HepG2 (cell line): ENCODE data around the gene CLEC16A. TPM values are rescaled to one million over a fixed set of nuclear protein-coding genes. Genes with fewer than 3 reads are reported as not detected.

Experiments
- BCL6 ChIP-seq: IDR thresholded peaks from 2 replicates; pipeline ENCODE4 v1.6.1; 2016; ENCODE audit warnings: missing genetic modification reagents, missing compliant biosample characterization
- GATAD2A ChIP-seq: IDR thresholded peaks from 2 replicates; pipeline ENCODE4 v1.6.1; 2016
- NCOR1 ChIP-seq: fragments of 200-600 bp; sonication (generic); IDR thresholded peaks from 2 replicates; pipeline ENCODE4 v1.7.0; 2017; ENCODE audit warnings: antibody characterized with exemption, low read length, borderline replicate concordance
- NR2F6 ChIP-seq, 2 experiments: IDR thresholded peaks; 2 replicates each; pipeline ENCODE4 v1.6.1; 2016; ENCODE audit warnings: antibody characterized with exemption in 1 of 2, mild to moderate bottlenecking in 1 of 2
- PHF21A ChIP-seq: sonication (generic); formaldehyde crosslinking; IDR thresholded peaks from 2 replicates; pipeline ENCODE4 v1.5.0; 2020; ENCODE audit warnings: mild to moderate bottlenecking, missing genetic modification reagents
- RARA ChIP-seq: IDR thresholded peaks from 2 replicates; pipeline ENCODE4 v1.6.1; 2016; ENCODE audit warnings: missing genetic modification reagents, missing compliant biosample characterization
- RCOR2 ChIP-seq: IDR thresholded peaks from 2 replicates; pipeline ENCODE4 v1.6.1; 2016; ENCODE audit warnings: missing biosample characterization, missing genetic modification reagents
- SOX5 ChIP-seq: IDR thresholded peaks from 2 replicates; pipeline ENCODE4 v1.6.1; 2016; ENCODE audit warnings: borderline replicate concordance
- ZNF616 ChIP-seq: sonication (generic); formaldehyde crosslinking; IDR thresholded peaks from 2 replicates; pipeline ENCODE4 v1.5.0; 2020; ENCODE audit warnings: low read depth, mild to moderate bottlenecking, missing genetic modification reagents
- ZNF720 ChIP-seq: sonication (generic); formaldehyde crosslinking; IDR thresholded peaks from 2 replicates; pipeline ENCODE4 v1.4.0; 2020; ENCODE audit warnings: missing genetic modification reagents
- ZNF878 ChIP-seq: sonication (generic); formaldehyde crosslinking; IDR thresholded peaks from 2 replicates; pipeline ENCODE4 v1.8.1; 2023; ENCODE audit warnings: mild to moderate bottlenecking, missing genetic modification reagents, moderate library complexity
- polyA plus RNA-seq, 8 experiments: library from polyadenylated mRNA; depleted of rRNA in 3 of 8; stranded (reverse) in 7 of 8; unstranded in 1 of 8; fragments of >200 nt; fragmentation: Illumina TruSeq in 4 of 8; extraction: Trizol in 4 of 8; gene quantifications; 2 replicates each; pipeline versions ENCODE4 v1.2.1 to v1.2.3, GENCODE V29; 2011 to 2016; ENCODE audit warnings: low read depth in 4 of 8, missing spikeins in 1 of 8, mixed read lengths in 1 of 8; ENCODE audit not compliant: insufficient read depth in 1 of 8
- total RNA-seq, 5 experiments: library from RNA; depleted of rRNA; stranded (reverse); fragments of >200 nt; fragmentation: Illumina TruSeq; extraction: Trizol; gene quantifications; 2 replicates each; pipeline ENCODE4 v1.2.3, GENCODE V29; 2016; ENCODE audit warnings: low read depth in 1 of 5
- TF ChIP-seq, protein P1 (sequence below): sonication (generic); formaldehyde crosslinking; IDR thresholded peaks from 2 replicates; pipeline ENCODE4 v1.4.0; 2020; ENCODE audit warnings: missing genetic modification reagents
- TF ChIP-seq, protein P2 (sequence below): sonication (generic); formaldehyde crosslinking; conservative IDR thresholded peaks from 2 replicates; pipeline ENCODE4 v1.4.0; 2020; ENCODE audit warnings: mild to moderate bottlenecking, missing genetic modification reagents, moderate library complexity
- TF ChIP-seq, protein P3 (sequence below): IDR thresholded peaks from 2 replicates; pipeline ENCODE4 v1.6.1; 2016; ENCODE audit warnings: low read depth, borderline replicate concordance
- TF ChIP-seq, protein P4 (sequence below): IDR thresholded peaks from 2 replicates; pipeline ENCODE4 v1.6.1; 2016; ENCODE audit warnings: mild to moderate bottlenecking
- TF ChIP-seq, protein P5 (sequence below): sonication (generic); formaldehyde crosslinking; IDR thresholded peaks from 2 replicates; pipeline ENCODE4 v1.4.0; 2020; ENCODE audit warnings: missing genetic modification reagents
- TF ChIP-seq, protein P6 (sequence below): IDR thresholded peaks from 2 replicates; pipeline ENCODE4 v1.6.1; 2012; ENCODE audit warnings: inconsistent platforms
- TF ChIP-seq, protein P7 (sequence below): sonication (generic); formaldehyde crosslinking; IDR thresholded peaks from 2 replicates; pipeline ENCODE4 v1.8.1; 2023; ENCODE audit warnings: mild to moderate bottlenecking, moderate library complexity, missing genetic modification reagents

CLEC16A gene
- total and polyA plus RNA-seq, 2 of the 13 experiments (the other 11 are each of a cell fraction or from before 2014, with no cell fraction given), result 8.5 to 10.3 TPM

DNA sequence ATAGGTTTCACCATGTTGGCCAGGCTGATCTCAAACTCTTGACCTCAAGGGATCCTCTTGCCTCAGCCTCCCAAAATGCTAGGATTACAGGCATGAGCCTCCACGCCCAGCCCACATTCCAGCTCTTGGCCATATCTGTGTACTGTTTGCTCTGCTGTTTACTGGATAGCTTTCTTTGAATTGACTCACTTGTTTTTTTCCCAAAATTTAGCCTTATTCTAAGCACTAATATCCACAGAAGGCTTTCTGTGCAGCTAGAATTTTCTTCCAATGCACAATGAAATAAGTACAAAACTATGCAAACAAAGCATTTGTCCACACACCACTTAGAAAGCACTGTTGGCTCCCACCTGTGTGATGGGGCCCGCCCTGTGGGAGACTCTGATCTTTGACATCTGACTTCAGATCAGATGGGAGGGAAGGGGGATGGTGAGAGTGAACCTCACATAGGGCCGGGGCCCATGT, 72.2 kb downstream of the CLEC16A start (continued):
- TF ChIP-seq, protein P1, sequence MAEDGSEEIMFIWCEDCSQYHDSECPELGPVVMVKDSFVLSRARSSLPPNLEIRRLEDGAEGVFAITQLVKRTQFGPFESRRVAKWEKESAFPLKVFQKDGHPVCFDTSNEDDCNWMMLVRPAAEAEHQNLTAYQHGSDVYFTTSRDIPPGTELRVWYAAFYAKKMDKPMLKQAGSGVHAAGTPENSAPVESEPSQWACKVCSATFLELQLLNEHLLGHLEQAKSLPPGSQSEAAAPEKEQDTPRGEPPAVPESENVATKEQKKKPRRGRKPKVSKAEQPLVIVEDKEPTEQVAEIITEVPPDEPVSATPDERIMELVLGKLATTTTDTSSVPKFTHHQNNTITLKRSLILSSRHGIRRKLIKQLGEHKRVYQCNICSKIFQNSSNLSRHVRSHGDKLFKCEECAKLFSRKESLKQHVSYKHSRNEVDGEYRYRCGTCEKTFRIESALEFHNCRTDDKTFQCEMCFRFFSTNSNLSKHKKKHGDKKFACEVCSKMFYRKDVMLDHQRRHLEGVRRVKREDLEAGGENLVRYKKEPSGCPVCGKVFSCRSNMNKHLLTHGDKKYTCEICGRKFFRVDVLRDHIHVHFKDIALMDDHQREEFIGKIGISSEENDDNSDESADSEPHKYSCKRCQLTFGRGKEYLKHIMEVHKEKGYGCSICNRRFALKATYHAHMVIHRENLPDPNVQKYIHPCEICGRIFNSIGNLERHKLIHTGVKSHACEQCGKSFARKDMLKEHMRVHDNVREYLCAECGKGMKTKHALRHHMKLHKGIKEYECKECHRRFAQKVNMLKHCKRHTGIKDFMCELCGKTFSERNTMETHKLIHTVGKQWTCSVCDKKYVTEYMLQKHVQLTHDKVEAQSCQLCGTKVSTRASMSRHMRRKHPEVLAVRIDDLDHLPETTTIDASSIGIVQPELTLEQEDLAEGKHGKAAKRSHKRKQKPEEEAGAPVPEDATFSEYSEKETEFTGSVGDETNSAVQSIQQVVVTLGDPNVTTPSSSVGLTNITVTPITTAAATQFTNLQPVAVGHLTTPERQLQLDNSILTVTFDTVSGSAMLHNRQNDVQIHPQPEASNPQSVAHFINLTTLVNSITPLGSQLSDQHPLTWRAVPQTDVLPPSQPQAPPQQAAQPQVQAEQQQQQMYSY (CRISPR knock-in tag), result no peak
- TF ChIP-seq PHF21A (CRISPR knock-in tag), result peak; percentile 57; the same call in 1 of the 2 replicates
- TF ChIP-seq, protein P2, sequence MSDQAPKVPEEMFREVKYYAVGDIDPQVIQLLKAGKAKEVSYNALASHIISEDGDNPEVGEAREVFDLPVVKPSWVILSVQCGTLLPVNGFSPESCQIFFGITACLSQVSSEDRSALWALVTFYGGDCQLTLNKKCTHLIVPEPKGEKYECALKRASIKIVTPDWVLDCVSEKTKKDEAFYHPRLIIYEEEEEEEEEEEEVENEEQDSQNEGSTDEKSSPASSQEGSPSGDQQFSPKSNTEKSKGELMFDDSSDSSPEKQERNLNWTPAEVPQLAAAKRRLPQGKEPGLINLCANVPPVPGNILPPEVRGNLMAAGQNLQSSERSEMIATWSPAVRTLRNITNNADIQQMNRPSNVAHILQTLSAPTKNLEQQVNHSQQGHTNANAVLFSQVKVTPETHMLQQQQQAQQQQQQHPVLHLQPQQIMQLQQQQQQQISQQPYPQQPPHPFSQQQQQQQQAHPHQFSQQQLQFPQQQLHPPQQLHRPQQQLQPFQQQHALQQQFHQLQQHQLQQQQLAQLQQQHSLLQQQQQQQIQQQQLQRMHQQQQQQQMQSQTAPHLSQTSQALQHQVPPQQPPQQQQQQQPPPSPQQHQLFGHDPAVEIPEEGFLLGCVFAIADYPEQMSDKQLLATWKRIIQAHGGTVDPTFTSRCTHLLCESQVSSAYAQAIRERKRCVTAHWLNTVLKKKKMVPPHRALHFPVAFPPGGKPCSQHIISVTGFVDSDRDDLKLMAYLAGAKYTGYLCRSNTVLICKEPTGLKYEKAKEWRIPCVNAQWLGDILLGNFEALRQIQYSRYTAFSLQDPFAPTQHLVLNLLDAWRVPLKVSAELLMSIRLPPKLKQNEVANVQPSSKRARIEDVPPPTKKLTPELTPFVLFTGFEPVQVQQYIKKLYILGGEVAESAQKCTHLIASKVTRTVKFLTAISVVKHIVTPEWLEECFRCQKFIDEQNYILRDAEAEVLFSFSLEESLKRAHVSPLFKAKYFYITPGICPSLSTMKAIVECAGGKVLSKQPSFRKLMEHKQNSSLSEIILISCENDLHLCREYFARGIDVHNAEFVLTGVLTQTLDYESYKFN, result peak; percentile 75
- TF ChIP-seq ZNF878, result no peak
- no peak for TF ChIP-seq ZNF720 (CRISPR knock-in tag)
- TF ChIP-seq RCOR2 (CRISPR knock-in tag), result peak; percentile 59; the same call in 1 of the 2 replicates
- no peak for TF ChIP-seq ZNF616
- TF ChIP-seq SOX5 (CRISPR knock-in tag), result peak; percentile 85
- peak; percentile 72; the same call in 1 of the 2 replicates for TF ChIP-seq BCL6 (CRISPR knock-in tag)
- TF ChIP-seq NCOR1, result peak; percentile 80; the same call in 1 of the 2 replicates
- TF ChIP-seq, protein P3, sequence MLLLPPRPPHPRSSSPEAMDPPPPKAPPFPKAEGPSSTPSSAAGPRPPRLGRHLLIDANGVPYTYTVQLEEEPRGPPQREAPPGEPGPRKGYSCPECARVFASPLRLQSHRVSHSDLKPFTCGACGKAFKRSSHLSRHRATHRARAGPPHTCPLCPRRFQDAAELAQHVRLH (CRISPR knock-in tag), result no peak
- peak; percentile 85 for TF ChIP-seq NR2F6 (IDR thresholded peaks at IDR 0.05)
- peak; percentile 78 for TF ChIP-seq NR2F6 (CRISPR knock-in tag; IDR thresholded peaks at IDR 0.05)
- TF ChIP-seq, protein P4, sequence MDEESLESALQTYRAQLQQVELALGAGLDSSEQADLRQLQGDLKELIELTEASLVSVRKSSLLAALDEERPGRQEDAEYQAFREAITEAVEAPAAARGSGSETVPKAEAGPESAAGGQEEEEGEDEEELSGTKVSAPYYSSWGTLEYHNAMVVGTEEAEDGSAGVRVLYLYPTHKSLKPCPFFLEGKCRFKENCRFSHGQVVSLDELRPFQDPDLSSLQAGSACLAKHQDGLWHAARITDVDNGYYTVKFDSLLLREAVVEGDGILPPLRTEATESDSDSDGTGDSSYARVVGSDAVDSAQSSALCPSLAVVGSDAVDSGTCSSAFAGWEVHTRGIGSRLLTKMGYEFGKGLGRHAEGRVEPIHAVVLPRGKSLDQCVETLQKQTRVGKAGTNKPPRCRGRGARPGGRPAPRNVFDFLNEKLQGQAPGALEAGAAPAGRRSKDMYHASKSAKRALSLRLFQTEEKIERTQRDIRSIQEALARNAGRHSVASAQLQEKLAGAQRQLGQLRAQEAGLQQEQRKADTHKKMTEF (CRISPR knock-in tag), result 0 out of 2 replicates have a peak, but pooled peaks have one; percentile 35
- peak; percentile 72 for TF ChIP-seq GATAD2A
- TF ChIP-seq, protein P5, sequence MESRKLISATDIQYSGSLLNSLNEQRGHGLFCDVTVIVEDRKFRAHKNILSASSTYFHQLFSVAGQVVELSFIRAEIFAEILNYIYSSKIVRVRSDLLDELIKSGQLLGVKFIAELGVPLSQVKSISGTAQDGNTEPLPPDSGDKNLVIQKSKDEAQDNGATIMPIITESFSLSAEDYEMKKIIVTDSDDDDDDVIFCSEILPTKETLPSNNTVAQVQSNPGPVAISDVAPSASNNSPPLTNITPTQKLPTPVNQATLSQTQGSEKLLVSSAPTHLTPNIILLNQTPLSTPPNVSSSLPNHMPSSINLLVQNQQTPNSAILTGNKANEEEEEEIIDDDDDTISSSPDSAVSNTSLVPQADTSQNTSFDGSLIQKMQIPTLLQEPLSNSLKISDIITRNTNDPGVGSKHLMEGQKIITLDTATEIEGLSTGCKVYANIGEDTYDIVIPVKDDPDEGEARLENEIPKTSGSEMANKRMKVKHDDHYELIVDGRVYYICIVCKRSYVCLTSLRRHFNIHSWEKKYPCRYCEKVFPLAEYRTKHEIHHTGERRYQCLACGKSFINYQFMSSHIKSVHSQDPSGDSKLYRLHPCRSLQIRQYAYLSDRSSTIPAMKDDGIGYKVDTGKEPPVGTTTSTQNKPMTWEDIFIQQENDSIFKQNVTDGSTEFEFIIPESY, result peak; percentile 54; the same call in 1 of the 2 replicates
- peak; percentile 45; the same call in 1 of the 2 replicates for TF ChIP-seq RARA (CRISPR knock-in tag)
- TF ChIP-seq, protein P6, sequence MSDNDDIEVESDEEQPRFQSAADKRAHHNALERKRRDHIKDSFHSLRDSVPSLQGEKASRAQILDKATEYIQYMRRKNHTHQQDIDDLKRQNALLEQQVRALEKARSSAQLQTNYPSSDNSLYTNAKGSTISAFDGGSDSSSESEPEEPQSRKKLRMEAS, result 0 out of 2 replicates have a peak, but pooled peaks have one; percentile 13
- TF ChIP-seq, protein P7, sequence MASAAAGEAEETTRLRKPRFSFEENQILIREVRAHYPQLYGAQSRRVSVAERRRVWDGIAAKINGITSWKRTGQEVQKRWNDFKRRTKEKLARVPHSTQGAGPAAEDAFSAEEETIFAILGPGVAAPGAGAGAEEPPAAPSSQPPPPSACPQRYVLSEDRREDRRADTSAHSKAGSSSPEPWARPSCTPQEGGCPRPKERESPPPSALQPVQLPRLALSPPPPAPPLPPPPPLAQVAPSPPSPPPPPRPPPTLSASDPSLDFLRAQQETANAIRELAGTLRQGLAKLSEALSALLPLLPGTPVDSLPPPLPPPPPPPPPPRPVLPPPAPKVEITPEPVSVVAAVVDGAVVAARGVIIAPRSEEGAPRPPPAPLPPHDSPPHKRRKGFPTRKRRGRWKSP (CRISPR knock-in tag), result 0 out of 2 replicates have a peak, but pooled peaks have one; percentile 39
